Measurements from ENCODE around the gene CCDC88A. TPM values are rescaled to one million over a fixed set of nuclear protein-coding genes. Genes with fewer than 3 reads are reported as not detected.

The CCDC88A gene
- total and polyA plus RNA-seq, 7 donors = 5.4 to 72.8 (median 33.8) TPM

DNA sequence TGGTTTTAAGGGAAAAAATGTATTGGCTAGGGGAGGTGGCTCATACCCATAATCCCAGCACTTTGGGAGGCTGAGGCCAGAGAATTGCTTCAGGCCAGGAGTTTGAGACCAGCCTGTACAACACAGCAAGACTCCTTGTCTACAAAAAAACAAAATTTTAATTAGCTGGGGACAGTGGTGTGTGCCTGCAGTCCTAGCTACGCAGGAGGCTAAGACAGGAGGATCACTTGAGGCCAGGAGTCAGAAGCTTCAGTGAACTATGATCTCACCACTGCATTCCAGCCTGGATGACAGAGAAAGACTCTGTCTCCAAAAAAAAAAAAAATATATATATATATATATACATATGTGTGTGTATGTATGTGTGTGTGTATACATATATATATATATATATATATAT lies 18.5 kb downstream of the CCDC88A start:
- H3K27ac ChIP-seq = no peak overlapping the region
- intact Hi-C loops (cut with DNase I) = no loop called here
- 93 to 95% methylated on average over 1 of the region's 1 CpG for WGBS, 2 donors

DNA sequence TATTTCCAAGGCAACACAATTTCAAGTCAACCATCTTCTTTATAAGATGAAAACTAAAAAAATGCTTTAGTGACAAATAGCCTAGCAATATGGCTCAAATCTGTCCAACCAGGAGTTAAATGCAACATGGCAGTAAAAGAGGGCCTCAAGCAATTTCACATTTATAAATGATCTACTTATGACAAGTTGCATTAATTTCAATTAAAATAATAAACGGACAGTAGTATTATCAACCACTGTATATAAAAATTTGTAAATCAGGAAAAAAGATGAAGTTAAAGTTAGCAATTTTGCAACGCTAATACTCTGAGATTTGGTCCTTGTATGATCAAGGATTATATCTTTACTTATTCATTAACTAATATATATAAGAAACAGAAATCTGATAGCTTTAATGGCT lies 19.3 kb downstream of the CCDC88A start:
- Histone ChIP-seq H3K9me3 (no peaks in the 10 kb centered on the region), H3K27me3 (no peaks in the 10 kb centered on the region), H3K4me3 (no peak overlapping the region), H3K36me3 (peaks cover 0 to 3% (median under 1%) of the 10 kb centered on the region in 4 donors), H3K27ac (no peak overlapping the region), H3K4me1 (no peaks in the 10 kb centered on the region)
- no peak for TF ChIP-seq POLR2AphosphoS5 (IDR thresholded peaks at IDR 0.05)
- no peak for TF ChIP-seq EP300 (IDR thresholded peaks at IDR 0.05)
- TF ChIP-seq POLR2A (IDR thresholded peaks at IDR 0.05) = no peak
- TF ChIP-seq CTCF (IDR thresholded peaks at IDR 0.05) = no peak
- 95 to 97% methylated on average over 2 of the region's 2 CpGs for WGBS, 2 donors
- intact Hi-C loops (cut with DNase I) = no loop called here
- DNase-seq = no peak

More for the DNA sequence above, 18.5 kb downstream of the CCDC88A start:
- no peaks in the 10 kb centered on the region for H3K27me3 ChIP-seq
- H3K9me3 ChIP-seq = no peaks in the 10 kb centered on the region
- DNase-seq = no peak
- H3K4me3 ChIP-seq = no peak overlapping the region
- H3K36me3 ChIP-seq = peaks cover 0 to 7% (median 3%) of the 10 kb centered on the region in 4 donors
- no peak for TF ChIP-seq POLR2AphosphoS5 (IDR thresholded peaks at IDR 0.05)
- no peaks in the 10 kb centered on the region for H3K4me1 ChIP-seq

GRCh38 chr2:55399815-55400214 lies 19.8 kb downstream of the CCDC88A start:
- Histone ChIP-seq H3K27me3 (no peaks in the 10 kb centered on the region), H3K27ac (no peak overlapping the region), H3K4me3 (no peak overlapping the region), H3K36me3 (no peaks in the 10 kb centered on the region), H3K4me1 (no peaks in the 10 kb centered on the region), H3K9me3 (no peaks in the 10 kb centered on the region)
- TF ChIP-seq EP300 (IDR thresholded peaks at IDR 0.05) (no peak), CTCF (IDR thresholded peaks at IDR 0.05) (no peak)
- DNase-seq = no peak
- intact Hi-C loops (cut with DNase I) = no loop called here

DNA sequence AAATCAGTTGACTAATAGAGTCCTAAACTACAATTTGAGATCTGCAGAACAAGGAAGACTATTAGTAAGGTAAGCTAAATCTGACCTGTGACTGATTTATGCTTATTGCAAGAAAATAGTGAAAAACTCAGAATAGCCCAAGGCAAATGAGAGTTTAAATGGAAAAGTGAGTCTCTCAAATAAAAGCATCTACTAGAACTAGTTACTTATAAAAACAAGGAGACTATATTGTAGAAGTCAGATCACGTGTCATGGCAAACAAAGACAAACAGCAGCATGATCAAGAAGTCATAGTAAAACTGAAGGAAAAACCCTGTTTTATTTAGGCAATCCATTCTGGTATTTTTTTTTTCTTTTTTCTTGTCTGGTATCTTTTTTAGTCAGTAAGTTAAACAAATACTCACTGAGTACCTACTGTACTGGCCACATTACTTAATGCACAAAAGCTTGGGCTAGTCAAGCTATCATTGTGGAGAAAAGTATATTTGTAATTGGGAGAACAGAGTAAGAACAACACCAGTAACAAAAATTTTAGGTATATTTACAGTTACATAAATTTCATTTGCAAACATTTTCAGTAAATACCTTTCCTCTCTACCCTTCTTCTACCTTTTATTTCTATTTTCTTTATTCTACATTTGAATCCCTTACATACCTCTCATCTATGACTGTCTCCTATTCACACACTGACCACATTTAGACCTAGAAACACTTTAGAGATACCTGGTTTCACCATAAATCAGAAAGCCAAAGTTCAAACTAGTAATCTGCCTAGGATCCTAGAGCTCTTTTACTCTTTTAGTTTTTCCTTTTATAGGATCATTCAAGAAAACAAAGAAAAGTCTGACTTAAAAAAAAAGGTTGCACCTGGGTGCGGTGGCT lies 23.7 kb downstream of the CCDC88A start:
- Histone ChIP-seq H3K27ac (no peak overlapping the region), H3K4me1 (no peaks in the 10 kb centered on the region), H3K4me3 (no peak overlapping the region), H3K9me3 (no peaks in the 10 kb centered on the region), H3K36me3 (no peaks in the 10 kb centered on the region), H3K27me3 (no peaks in the 10 kb centered on the region)
- TF ChIP-seq CTCF (IDR thresholded peaks at IDR 0.05) (no peak), POLR2A (IDR thresholded peaks at IDR 0.05) (no peak), POLR2AphosphoS5 (IDR thresholded peaks at IDR 0.05) (no peak), EP300 (IDR thresholded peaks at IDR 0.05) (no peak)
- WGBS, 2 donors = 57 to 59% methylated on average over 2 of the region's 2 CpGs
- no peak for DNase-seq
- intact Hi-C loops (cut with DNase I) = no loop called here

DNA sequence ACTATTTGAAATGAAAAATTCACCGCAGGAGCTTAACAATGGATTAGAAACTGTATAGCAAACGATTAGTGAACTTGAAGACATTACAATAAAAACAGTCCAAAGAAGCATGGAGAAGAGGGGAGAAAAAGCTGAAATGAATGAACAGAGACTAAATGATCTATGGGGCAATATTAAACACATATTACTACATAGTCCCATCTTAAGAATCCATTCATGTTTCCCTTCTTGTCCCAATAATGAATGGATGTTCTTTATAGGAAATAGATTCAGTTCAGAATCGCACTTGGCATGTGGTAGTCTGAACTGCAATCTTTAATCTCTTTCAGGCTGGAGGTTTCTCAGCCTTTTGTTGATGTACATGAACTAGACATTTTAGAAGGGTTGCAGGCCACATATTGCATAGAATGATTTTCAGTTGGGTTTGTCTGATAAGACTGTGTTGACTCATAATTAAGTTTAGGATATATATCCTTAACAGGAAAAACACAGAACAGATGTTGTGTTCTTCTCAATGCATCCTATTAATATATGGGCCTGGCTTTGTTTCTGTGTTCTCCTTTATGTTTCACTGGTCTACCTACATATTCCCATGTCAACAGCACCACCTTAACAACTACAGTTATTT lies 27.9 kb downstream of the CCDC88A start:
- 77 to 87% methylated on average over 3 of the region's 3 CpGs for WGBS, 2 donors
- Histone ChIP-seq H3K4me1 (no peaks in the 10 kb centered on the region), H3K9me3 (no peaks in the 10 kb centered on the region), H3K27ac (no peak overlapping the region), H3K27me3 (no peaks in the 10 kb centered on the region), H3K4me3 (no peak overlapping the region), H3K36me3 (no peaks in the 10 kb centered on the region)
- TF ChIP-seq POLR2A (IDR thresholded peaks at IDR 0.05) (no peak), EP300 (IDR thresholded peaks at IDR 0.05) (no peak), CTCF (IDR thresholded peaks at IDR 0.05) (no peak), POLR2AphosphoS5 (IDR thresholded peaks at IDR 0.05) (no peak)
- intact Hi-C loops (cut with DNase I) = no loop called here
- DNase-seq = no peak
